MM.1S (cell line): ENCODE data around the gene PEX1.

Source experiments
- DNase-seq: peaks from one replicate; pipeline ENCODE4 v3.0.0-alpha.2; 2015
- H2AFZ ChIP-seq: fragments of 300-600 bp; sonication (generic); 2 replicates; pipeline ENCODE4 v1.6.0; 2016; ENCODE audit warnings: antibody characterized with exemption, low read length
- H3F3A ChIP-seq: fragments of 300-600 bp; sonication (generic); 2 replicates; pipeline ENCODE4 v1.6.1; 2016; ENCODE audit warnings: mild to moderate bottlenecking, antibody characterized with exemption, low read length, moderate library complexity, mixed read lengths; ENCODE audit not compliant: insufficient read depth
- H3K27ac ChIP-seq: fragments of 300-600 bp; sonication (generic); 2 replicates; pipeline ENCODE4 v1.5.1; 2016; ENCODE audit warnings: mild to moderate bottlenecking, low read length
- H3K27me3 ChIP-seq: fragments of 300-600 bp; sonication (generic); replicated peaks from 2 replicates; pipeline ENCODE4 v1.6.0; 2016; ENCODE audit warnings: low read length; ENCODE audit not compliant: insufficient read depth
- H3K36me3 ChIP-seq: fragments of 300-600 bp; sonication (generic); replicated peaks from 2 replicates; pipeline ENCODE4 v1.6.1; 2016; ENCODE audit warnings: mild to moderate bottlenecking, low read length, mixed read lengths; ENCODE audit not compliant: insufficient read depth
- H3K4me1 ChIP-seq: fragments of 300-600 bp; sonication (generic); 2 replicates; pipeline ENCODE4 v1.6.1; 2016; ENCODE audit warnings: low read length, mixed read lengths
- H3K4me2 ChIP-seq: fragments of 300-600 bp; sonication (generic); 2 replicates; pipeline ENCODE4 v1.6.0; 2016; ENCODE audit warnings: low read depth, low read length
- H3K4me3 ChIP-seq: fragments of 300-600 bp; sonication (generic); 2 replicates; pipeline ENCODE4 v1.5.1; 2016; ENCODE audit warnings: low read length, mixed read lengths
- H3K79me2 ChIP-seq: fragments of 300-600 bp; sonication (generic); 2 replicates; pipeline ENCODE4 v1.6.1; 2016; ENCODE audit warnings: mixed run types, low read length, mixed read lengths
- H3K9ac ChIP-seq: fragments of 300-600 bp; sonication (generic); 2 replicates; pipeline ENCODE4 v1.6.1; 2016; ENCODE audit warnings: low read length, mixed read lengths
- H3K9me2 ChIP-seq: fragments of 300-600 bp; sonication (generic); replicated peaks from 2 replicates; pipeline ENCODE4 v1.6.1; 2016; ENCODE audit warnings: mild to moderate bottlenecking, low read length, mixed read lengths; ENCODE audit not compliant: insufficient read depth
- H3K9me3 ChIP-seq: fragments of 300-600 bp; sonication (generic); replicated peaks from 2 replicates; pipeline ENCODE4 v1.6.1; 2016; ENCODE audit warnings: mild to moderate bottlenecking, low read length, mixed read lengths; ENCODE audit not compliant: insufficient read depth
- H4K20me1 ChIP-seq: fragments of 300-600 bp; sonication (generic); 2 replicates; pipeline ENCODE4 v1.6.1; 2016; ENCODE audit warnings: mild to moderate bottlenecking, low read length, moderate library complexity, mixed read lengths; ENCODE audit not compliant: insufficient read depth
- EZH2 ChIP-seq: fragments of 300-600 bp; sonication (generic); optimal IDR thresholded peaks from 2 replicates; pipeline ENCODE3; 2017; ENCODE audit warnings: low read depth, mild to moderate bottlenecking, antibody characterized with exemption, low read length, mixed read lengths
- EZH2phosphoT487 ChIP-seq: fragments of 300-600 bp; sonication (generic); IDR thresholded peaks from 2 replicates; pipeline ENCODE4 v1.6.1; 2018; ENCODE audit warnings: antibody characterized with exemption, low read length
- TF ChIP-seq, protein P1 (sequence below): fragments of 300-600 bp; sonication (generic); IDR thresholded peaks from 2 replicates; pipeline ENCODE4 v1.5.1; 2016; ENCODE audit warnings: antibody characterized with exemption, low read length, mixed read lengths

The PEX1 gene

GRCh38 chr7:92456236-92456635 is 72.1 kb downstream of the PEX1 start:
- Histone ChIP-seq H3K9me2 (no peaks in the 10 kb centered on the region), H3K27me3 (no peaks in the 10 kb centered on the region), H3K9me3 (no peaks in the 10 kb centered on the region), H3K4me3 (no peak overlapping the region), H3K4me1 (no peaks in the 10 kb centered on the region), H3K27ac (no peak overlapping the region), H3K4me2 (no peak overlapping the region), H3K9ac (no peak overlapping the region), H3F3A (no peaks in the 10 kb centered on the region), H2AFZ (no peak overlapping the region), H3K79me2 (no peaks in the 10 kb centered on the region), H3K36me3 (no peaks in the 10 kb centered on the region), H4K20me1 (no peaks in the 10 kb centered on the region)
- no peak for TF ChIP-seq EZH2
- TF ChIP-seq EZH2phosphoT487, result no peak
- TF ChIP-seq, protein P1, sequence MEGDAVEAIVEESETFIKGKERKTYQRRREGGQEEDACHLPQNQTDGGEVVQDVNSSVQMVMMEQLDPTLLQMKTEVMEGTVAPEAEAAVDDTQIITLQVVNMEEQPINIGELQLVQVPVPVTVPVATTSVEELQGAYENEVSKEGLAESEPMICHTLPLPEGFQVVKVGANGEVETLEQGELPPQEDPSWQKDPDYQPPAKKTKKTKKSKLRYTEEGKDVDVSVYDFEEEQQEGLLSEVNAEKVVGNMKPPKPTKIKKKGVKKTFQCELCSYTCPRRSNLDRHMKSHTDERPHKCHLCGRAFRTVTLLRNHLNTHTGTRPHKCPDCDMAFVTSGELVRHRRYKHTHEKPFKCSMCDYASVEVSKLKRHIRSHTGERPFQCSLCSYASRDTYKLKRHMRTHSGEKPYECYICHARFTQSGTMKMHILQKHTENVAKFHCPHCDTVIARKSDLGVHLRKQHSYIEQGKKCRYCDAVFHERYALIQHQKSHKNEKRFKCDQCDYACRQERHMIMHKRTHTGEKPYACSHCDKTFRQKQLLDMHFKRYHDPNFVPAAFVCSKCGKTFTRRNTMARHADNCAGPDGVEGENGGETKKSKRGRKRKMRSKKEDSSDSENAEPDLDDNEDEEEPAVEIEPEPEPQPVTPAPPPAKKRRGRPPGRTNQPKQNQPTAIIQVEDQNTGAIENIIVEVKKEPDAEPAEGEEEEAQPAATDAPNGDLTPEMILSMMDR, result no peak
- DNase-seq, result no peak

DNA sequence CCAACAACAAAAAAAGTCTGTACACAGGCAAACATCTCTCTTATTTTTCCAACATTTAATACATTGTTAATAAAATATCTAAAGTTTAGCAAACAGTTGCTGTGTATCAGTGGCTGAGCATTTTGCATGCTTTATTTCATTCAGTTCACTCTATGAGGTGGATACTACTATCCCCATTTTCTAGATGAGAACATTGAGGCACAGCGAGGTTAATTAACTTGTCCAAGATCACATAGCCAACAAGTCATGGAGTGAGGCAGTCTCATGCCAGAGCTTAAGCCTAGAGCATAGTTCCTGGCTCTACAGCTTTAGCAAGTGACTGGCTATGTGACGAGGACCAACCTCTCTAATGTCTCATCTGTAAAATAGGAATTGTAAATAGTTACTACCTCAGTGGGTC is 76.7 kb downstream of the PEX1 start:
- no peaks in the 10 kb centered on the region for H3K27me3 ChIP-seq
- no peak overlapping the region for H3K4me2 ChIP-seq
- no peaks in the 10 kb centered on the region for H3K9me3 ChIP-seq
- no peaks in the 10 kb centered on the region for H3K4me1 ChIP-seq
- TF ChIP-seq, protein P1, result no peak
- TF ChIP-seq EZH2, result no peak
- TF ChIP-seq EZH2phosphoT487, result no peak
- no peak overlapping the region for H3K4me3 ChIP-seq
- no peak overlapping the region for H3K27ac ChIP-seq
- no peak for DNase-seq
- H2AFZ ChIP-seq, result no peak overlapping the region
- no peaks in the 10 kb centered on the region for H3K36me3 ChIP-seq
- H3K79me2 ChIP-seq, result no peaks in the 10 kb centered on the region
- peaks cover 8% of the 10 kb centered on the region; the same call in 1 of the 2 replicates for H3F3A ChIP-seq
- H3K9ac ChIP-seq, result no peak overlapping the region
- H4K20me1 ChIP-seq, result no peaks in the 10 kb centered on the region
- H3K9me2 ChIP-seq, result no peaks in the 10 kb centered on the region

- peak; percentile 76 for DNase-seq
- Histone ChIP-seq H3K9me3 (no peaks in the 10 kb centered on the region), H3K9me2 (no peaks in the 10 kb centered on the region), H2AFZ (peak overlapping the region; percentile 83), H3K27ac (peak overlapping the region; percentile 73; the same call in 1 of the 2 replicates), H3K4me3 (peak overlapping the region; percentile 92), H3K79me2 (no peaks in the 10 kb centered on the region), H3K27me3 (no peaks in the 10 kb centered on the region), H3K4me2 (peak overlapping the region; percentile 68), H3K36me3 (no peaks in the 10 kb centered on the region), H3F3A (peaks cover 8% of the 10 kb centered on the region; the same call in 1 of the 2 replicates), H3K4me1 (no peaks in the 10 kb centered on the region), H3K9ac (peak overlapping the region; percentile 93; the same call in 1 of the 2 replicates), H4K20me1 (no peaks in the 10 kb centered on the region)
- no peak for TF ChIP-seq EZH2
- TF ChIP-seq, protein P1, result peak; percentile 54
Measured at GRCh38 chr7:92448205-92448747, 80.0 kb downstream of the PEX1 start.
